ENCODE data around the gene PTPRD. TPM values are rescaled to one million over a fixed set of nuclear protein-coding genes. Genes with fewer than 3 reads are reported as not detected.

Gene PTPRD
- total and polyA plus RNA-seq, 9 donors, result 45.2 to 104 (median 80.0) TPM

DNA sequence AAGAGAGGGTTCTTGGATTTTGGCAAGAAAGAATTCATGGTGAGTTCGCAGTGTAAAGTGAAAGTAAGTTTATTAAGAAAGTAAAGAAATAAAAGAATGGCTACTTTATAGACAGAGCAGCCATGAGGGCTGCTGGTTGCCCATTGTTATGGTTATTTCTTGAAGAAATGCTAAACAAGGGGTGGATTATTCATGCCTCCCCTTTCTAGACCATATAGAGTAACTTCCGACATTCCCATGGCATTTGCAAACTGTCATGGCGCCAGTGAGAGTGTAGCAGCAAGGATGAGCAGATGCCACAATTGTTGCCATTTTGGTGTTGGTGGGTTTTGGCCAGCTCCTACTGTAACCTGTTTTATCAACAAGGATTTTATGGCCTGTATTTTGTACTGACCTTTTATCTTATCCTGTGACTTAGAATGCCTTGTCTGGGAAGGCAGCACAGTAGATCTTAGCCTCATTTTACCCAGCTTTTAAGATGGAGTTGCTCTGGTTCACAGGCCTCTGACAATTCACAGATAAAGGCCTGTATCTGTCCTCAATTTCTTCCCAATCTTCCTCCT is 1787.1 kb downstream of the PTPRD start:
- H3K9me3 ChIP-seq (replicated peaks; ENCODE audit: control insufficient read depth, low read depth, low read length), result no peaks in the 10 kb centered on the region
- no peak for DNase-seq
- no peaks in the 10 kb centered on the region for H3K27me3 ChIP-seq (ENCODE audit: control insufficient read depth, insufficient read depth, low read length)
- 80% methylated on average over 1 of the region's 3 CpGs for WGBS (ENCODE audit: insufficient coverage)
- H3K27ac ChIP-seq (ENCODE audit: low read length), result no peak overlapping the region
- no peak overlapping the region for H3K4me3 ChIP-seq (ENCODE audit: low read length)
- H3K4me1 ChIP-seq (ENCODE audit: control insufficient read depth, insufficient read depth, low read length), result peaks cover 2% of the 10 kb centered on the region
- H3K36me3 ChIP-seq (ENCODE audit: control insufficient read depth, insufficient read depth, low read length), result no peaks in the 10 kb centered on the region

DNA sequence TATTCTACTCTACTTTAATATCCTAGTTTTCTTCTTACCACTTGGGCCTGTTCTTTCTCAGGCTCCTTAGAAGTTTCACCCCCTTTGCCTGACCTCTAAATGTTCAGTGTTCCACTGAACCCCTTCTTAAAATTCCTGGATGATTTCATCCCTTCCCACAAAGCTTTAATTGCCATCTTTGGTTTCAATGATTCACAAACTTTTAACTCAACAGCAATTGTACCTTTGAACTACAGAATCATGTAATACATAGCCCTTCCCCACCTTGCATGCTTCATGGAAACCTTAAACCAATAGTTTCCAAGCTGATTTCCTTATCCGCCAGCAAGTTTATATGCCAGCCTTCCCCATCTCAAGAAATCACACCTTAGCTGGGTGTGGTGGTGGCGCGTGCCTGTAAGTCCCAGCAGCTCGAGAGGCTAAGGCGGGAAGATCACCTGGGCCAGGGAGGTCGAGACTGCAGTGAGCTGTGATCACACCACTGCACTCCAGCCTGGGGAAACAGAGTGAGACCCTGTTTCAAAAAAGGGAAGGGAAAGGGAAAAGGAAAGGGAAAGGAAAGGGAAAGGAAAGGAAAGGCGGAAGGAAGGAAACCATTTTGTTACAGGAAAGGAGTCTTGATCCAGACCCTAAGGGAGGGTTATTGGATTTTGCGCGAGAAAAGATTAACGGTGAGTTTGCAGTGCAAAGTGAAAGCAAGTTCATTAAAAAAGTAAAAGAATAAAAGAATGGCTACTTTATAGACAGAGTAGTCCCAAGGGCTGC is 1789.5 kb downstream of the PTPRD start:
- Histone ChIP-seq H3K36me3 (ENCODE audit: control insufficient read depth, insufficient read depth, low read length) (no peaks in the 10 kb centered on the region), H3K27ac (ENCODE audit: low read length) (no peak overlapping the region), H3K27me3 (ENCODE audit: control insufficient read depth, insufficient read depth, low read length) (no peaks in the 10 kb centered on the region), H3K4me3 (ENCODE audit: low read length) (no peak overlapping the region), H3K4me1 (ENCODE audit: control insufficient read depth, insufficient read depth, low read length) (peaks cover 2% of the 10 kb centered on the region), H3K9me3 (replicated peaks; ENCODE audit: control insufficient read depth, low read depth, low read length) (no peaks in the 10 kb centered on the region)
- DNase-seq, result no peak
- WGBS (ENCODE audit: insufficient coverage), result 95% methylated on average over 9 of the region's 10 CpGs

DNA sequence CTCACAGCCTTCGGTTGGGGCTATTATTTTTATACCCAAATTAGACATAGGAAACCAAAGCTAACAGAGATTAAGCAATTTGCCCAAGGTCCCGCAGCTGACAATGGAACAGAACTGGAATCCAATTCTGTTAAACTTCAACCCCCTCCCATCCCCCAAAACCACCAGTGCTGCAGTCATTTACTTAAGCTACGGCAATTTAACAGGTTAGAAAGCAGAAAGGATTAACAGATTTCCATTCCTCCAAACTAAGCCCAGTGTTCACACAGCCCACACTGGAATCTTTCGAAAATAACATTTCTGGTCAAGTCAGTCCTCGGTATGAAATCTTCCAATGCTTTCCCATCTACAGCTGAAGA is 1790.2 kb downstream of the PTPRD start:
- Histone ChIP-seq H3K27me3 (ENCODE audit: control insufficient read depth, insufficient read depth, low read length) (no peaks in the 10 kb centered on the region), H3K4me3 (ENCODE audit: low read length) (no peak overlapping the region), H3K36me3 (ENCODE audit: control insufficient read depth, insufficient read depth, low read length) (no peaks in the 10 kb centered on the region), H3K27ac (ENCODE audit: low read length) (no peak overlapping the region), H3K4me1 (ENCODE audit: control insufficient read depth, insufficient read depth, low read length) (peaks cover 2% of the 10 kb centered on the region), H3K9me3 (replicated peaks; ENCODE audit: control insufficient read depth, low read depth, low read length) (no peaks in the 10 kb centered on the region)
- WGBS (ENCODE audit: insufficient coverage), result 94% methylated on average over 2 of the region's 5 CpGs
- DNase-seq, result no peak

DNA sequence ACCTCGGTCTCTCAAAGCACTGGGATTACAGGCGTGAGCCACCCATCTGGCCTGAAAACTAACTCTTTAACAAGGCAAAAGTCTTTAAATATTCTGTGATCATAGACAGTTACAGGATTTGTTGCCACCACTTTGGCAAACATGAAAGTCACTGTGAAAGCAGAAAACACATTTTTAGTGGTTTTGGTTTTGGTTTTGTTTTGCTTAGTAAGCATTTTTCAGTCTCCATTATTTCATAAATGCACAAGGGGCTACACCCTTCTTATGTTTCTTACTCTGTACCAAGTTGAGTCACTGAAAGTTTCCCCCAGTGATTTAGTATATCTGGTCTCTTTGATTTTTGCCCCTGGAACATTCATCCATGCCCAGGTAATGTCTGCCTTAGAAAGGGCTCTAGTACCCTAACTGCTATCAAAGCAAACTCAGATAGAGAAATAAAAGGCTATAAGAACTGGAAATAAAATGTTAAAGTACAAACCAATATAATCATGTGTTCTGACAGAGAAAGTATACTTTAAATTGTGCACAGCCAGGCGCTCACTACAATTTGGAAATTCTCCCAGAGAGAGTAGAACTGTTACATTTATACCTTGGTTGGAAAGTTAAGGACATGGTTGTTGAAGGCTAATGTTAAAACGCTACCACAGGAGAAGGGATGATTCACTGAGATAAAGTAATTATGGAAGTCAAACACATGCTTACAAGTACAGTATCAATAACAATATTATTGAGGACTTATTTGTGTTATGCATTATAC is 1790.7 kb downstream of the PTPRD start:
- no peaks in the 10 kb centered on the region for H3K27me3 ChIP-seq (ENCODE audit: control insufficient read depth, insufficient read depth, low read length)
- no peaks in the 10 kb centered on the region for H3K9me3 ChIP-seq (replicated peaks; ENCODE audit: control insufficient read depth, low read depth, low read length)
- no peak overlapping the region for H3K4me3 ChIP-seq (ENCODE audit: low read length)
- peaks cover 2% of the 10 kb centered on the region for H3K4me1 ChIP-seq (ENCODE audit: control insufficient read depth, insufficient read depth, low read length)
- WGBS (ENCODE audit: insufficient coverage), result no CpG with 5 or more reads among the region's 4 CpGs
- H3K27ac ChIP-seq (ENCODE audit: low read length), result no peak overlapping the region
- peak; percentile 18 for DNase-seq
- no peaks in the 10 kb centered on the region for H3K36me3 ChIP-seq (ENCODE audit: control insufficient read depth, insufficient read depth, low read length)

DNA sequence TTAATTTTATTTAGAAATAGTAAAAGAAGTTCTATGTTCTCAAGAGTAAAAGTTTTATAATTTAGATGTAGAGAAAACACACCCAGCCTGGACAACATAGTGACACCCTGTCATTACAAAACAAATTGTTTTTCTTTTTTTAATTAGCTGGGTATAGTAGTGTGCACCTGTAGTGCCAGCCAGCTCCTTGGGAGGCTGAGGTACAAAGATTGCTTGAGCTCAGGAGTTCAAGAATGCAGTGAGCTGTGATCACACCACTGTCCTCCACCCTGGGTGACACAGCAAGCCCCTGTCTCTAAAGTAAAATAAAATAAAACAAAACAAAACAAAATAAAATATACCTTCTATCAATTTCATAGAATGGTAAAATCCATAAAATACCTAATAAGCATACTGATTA is 1795.5 kb downstream of the PTPRD start:
- no peaks in the 10 kb centered on the region for H3K9me3 ChIP-seq (replicated peaks; ENCODE audit: control insufficient read depth, low read depth, low read length)
- no peak for DNase-seq
- H3K36me3 ChIP-seq (ENCODE audit: control insufficient read depth, insufficient read depth, low read length), result no peaks in the 10 kb centered on the region
- no peaks in the 10 kb centered on the region for H3K27me3 ChIP-seq (ENCODE audit: control insufficient read depth, insufficient read depth, low read length)
- no peak overlapping the region for H3K27ac ChIP-seq (ENCODE audit: low read length)
- H3K4me3 ChIP-seq (ENCODE audit: low read length), result no peak overlapping the region
- peaks cover 2% of the 10 kb centered on the region for H3K4me1 ChIP-seq (ENCODE audit: control insufficient read depth, insufficient read depth, low read length)

DNA sequence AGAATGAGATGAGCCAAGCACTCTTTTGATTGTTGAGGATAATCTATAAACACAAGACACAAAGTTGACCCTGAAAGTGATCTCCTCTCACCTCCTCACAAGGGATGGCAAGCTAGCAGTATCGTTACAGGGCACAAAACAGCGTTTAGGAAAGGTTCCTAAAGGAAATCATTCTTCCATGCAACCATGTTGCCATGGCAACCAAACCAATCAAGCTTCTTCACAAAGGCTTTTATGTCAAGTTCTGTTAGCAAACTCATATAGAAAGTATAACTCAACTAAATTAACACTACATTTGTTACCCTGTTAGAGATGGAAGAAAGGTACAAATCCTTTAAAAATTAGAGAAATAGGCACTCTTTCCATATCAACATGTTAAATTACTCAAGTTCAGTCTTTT is 1796.4 kb downstream of the PTPRD start:
- peaks cover 2% of the 10 kb centered on the region for H3K4me1 ChIP-seq (ENCODE audit: control insufficient read depth, insufficient read depth, low read length)
- H3K36me3 ChIP-seq (ENCODE audit: control insufficient read depth, insufficient read depth, low read length), result peaks cover 2% of the 10 kb centered on the region
- no peaks in the 10 kb centered on the region for H3K9me3 ChIP-seq (replicated peaks; ENCODE audit: control insufficient read depth, low read depth, low read length)
- H3K27ac ChIP-seq (ENCODE audit: low read length), result no peak overlapping the region
- no peak overlapping the region for H3K4me3 ChIP-seq (ENCODE audit: low read length)
- DNase-seq, result peak; percentile 61
- no CpG with 5 or more reads among the region's 2 CpGs for WGBS (ENCODE audit: insufficient coverage)
- no peaks in the 10 kb centered on the region for H3K27me3 ChIP-seq (ENCODE audit: control insufficient read depth, insufficient read depth, low read length)

DNA sequence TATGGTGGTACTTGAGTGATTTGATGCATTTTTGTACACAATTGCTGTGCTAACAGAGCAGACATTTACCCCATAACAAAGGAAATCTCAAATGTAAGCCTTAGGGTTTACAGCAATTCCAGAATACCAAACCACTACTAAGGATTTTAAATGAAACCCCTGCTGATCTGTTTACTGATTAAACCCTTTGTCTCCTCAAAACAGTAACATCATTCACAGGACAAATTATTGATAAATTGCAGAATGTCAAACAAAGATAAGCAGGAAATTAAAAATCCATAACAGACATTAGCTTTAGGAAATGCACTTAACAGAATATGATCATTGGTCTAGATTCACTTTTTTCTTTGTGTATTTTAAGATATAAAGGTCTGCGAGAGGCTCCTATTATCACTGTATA is 1796.9 kb downstream of the PTPRD start:
- no peak overlapping the region for H3K27ac ChIP-seq (ENCODE audit: low read length)
- WGBS (ENCODE audit: insufficient coverage), result no CpG with 5 or more reads among the region's 1 CpG
- peaks cover 4% of the 10 kb centered on the region for H3K36me3 ChIP-seq (ENCODE audit: control insufficient read depth, insufficient read depth, low read length)
- peaks cover 2% of the 10 kb centered on the region for H3K4me1 ChIP-seq (ENCODE audit: control insufficient read depth, insufficient read depth, low read length)
- H3K27me3 ChIP-seq (ENCODE audit: control insufficient read depth, insufficient read depth, low read length), result no peaks in the 10 kb centered on the region
- H3K4me3 ChIP-seq (ENCODE audit: low read length), result no peak overlapping the region
- no peak for DNase-seq
- no peaks in the 10 kb centered on the region for H3K9me3 ChIP-seq (replicated peaks; ENCODE audit: control insufficient read depth, low read depth, low read length)

DNA sequence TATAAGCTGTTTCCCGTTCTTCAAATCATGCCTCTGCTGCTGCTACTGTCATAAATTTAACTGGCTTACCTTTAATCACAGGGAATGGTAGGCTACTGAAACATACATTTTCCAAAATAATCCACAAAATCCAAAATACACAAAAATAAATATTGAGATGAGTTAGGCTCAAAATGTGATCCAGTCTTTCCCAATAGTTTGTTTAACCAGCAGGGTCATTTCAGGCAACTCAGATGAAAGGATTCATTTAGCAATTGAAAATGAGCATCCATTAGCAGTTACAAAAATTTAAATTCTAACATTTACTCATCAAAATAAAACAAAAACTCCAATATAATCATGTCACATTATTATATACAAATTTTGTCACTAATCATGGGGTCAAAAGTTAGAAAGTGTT is 1797.6 kb downstream of the PTPRD start:
- Histone ChIP-seq H3K27me3 (ENCODE audit: control insufficient read depth, insufficient read depth, low read length) (no peaks in the 10 kb centered on the region), H3K9me3 (replicated peaks; ENCODE audit: control insufficient read depth, low read depth, low read length) (no peaks in the 10 kb centered on the region), H3K27ac (ENCODE audit: low read length) (no peak overlapping the region), H3K4me3 (ENCODE audit: low read length) (no peak overlapping the region), H3K4me1 (ENCODE audit: control insufficient read depth, insufficient read depth, low read length) (peaks cover 3% of the 10 kb centered on the region), H3K36me3 (ENCODE audit: control insufficient read depth, insufficient read depth, low read length) (peaks cover 4% of the 10 kb centered on the region)
- no peak for DNase-seq
- no CpG with 5 or more reads among the region's 1 CpG for WGBS (ENCODE audit: insufficient coverage)

DNA sequence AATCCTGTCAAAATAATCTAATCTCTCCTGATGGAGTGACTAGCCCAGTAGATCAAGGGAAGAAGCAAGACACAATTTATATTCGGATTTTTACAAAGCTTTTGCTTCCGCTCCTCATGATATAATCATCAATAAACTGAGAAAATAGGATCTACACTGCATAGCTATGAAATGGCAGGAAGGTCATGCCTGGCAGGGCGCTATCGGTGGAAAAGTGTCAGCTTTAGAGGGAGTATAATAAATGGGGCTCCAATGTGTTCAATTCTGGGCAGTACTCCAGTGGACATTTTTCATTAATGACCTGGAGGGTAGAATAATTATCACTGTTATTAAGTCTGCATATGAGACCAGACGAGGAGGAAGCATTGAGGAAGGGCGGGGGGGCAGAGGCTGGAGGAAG is 1799.9 kb downstream of the PTPRD start:
- Histone ChIP-seq H3K4me3 (ENCODE audit: low read length) (no peak overlapping the region), H3K4me1 (ENCODE audit: control insufficient read depth, insufficient read depth, low read length) (peaks cover 4% of the 10 kb centered on the region), H3K36me3 (ENCODE audit: control insufficient read depth, insufficient read depth, low read length) (peaks cover 4% of the 10 kb centered on the region), H3K27me3 (ENCODE audit: control insufficient read depth, insufficient read depth, low read length) (no peaks in the 10 kb centered on the region), H3K27ac (ENCODE audit: low read length) (no peak overlapping the region), H3K9me3 (replicated peaks; ENCODE audit: control insufficient read depth, low read depth, low read length) (no peaks in the 10 kb centered on the region)
- WGBS (ENCODE audit: insufficient coverage), result 81% methylated on average over 2 of the region's 6 CpGs
- no peak for DNase-seq

DNA sequence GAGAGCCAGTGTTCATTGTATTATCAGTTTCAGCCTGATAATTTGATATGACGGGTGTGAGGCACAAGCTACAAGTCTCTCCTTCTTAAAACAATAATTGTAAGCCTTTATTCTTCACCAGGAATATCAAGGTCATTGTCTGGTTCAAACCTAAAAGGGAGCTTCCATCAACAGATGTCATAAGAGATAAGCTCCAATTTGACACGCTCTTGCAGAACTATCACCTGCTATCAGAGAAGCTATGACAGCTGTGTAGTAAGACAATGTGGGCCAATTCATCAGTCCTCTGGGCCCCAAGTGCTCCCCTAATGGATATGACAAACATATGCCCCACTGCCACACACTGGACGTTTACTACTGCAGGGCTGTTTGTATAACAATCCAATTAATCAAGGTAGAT is 1803.1 kb downstream of the PTPRD start:
- no peak overlapping the region for H3K4me3 ChIP-seq (ENCODE audit: low read length)
- H3K27ac ChIP-seq (ENCODE audit: low read length), result no peak overlapping the region
- DNase-seq, result no peak
- H3K36me3 ChIP-seq (ENCODE audit: control insufficient read depth, insufficient read depth, low read length), result peaks cover 4% of the 10 kb centered on the region
- peaks cover 2% of the 10 kb centered on the region for H3K4me1 ChIP-seq (ENCODE audit: control insufficient read depth, insufficient read depth, low read length)
- WGBS (ENCODE audit: insufficient coverage), result no CpG with 5 or more reads among the region's 3 CpGs
- H3K27me3 ChIP-seq (ENCODE audit: control insufficient read depth, insufficient read depth, low read length), result no peaks in the 10 kb centered on the region
- no peaks in the 10 kb centered on the region for H3K9me3 ChIP-seq (replicated peaks; ENCODE audit: control insufficient read depth, low read depth, low read length)
